Neural cell (in vitro differentiated cells): ENCODE measurements around the gene RAET1G.

Source experiments
- EZH2 ChIP-seq: fragments of 200-600, 300-800 bp; shearing (Covaris generic), sonication (generic); IDR thresholded peaks from 2 replicates; pipeline ENCODE4 v1.6.1; 2014; ENCODE audit warnings: antibody characterized with exemption, low read length, borderline replicate concordance, mild to moderate bottlenecking; ENCODE audit not compliant: insufficient read depth, poor library complexity, severe bottlenecking
- POLR2AphosphoS5 ChIP-seq: IDR thresholded peaks from 2 replicates; pipeline ENCODE4 v1.6.1; 2012
- RAD21 ChIP-seq: fragments of 450-650 bp; conservative IDR thresholded peaks from 2 replicates; pipeline ENCODE4 v1.6.1; 2014; ENCODE audit warnings: antibody characterized with exemption, mild to moderate bottlenecking, moderate library complexity
- REST ChIP-seq: IDR thresholded peaks from 2 replicates; pipeline ENCODE4 v1.6.1; 2012; ENCODE audit warnings: borderline replicate concordance
- SMC3 ChIP-seq: fragments of 450-650 bp; conservative IDR thresholded peaks from 2 replicates; pipeline ENCODE4 v1.6.1; 2014; ENCODE audit warnings: antibody characterized with exemption, mild to moderate bottlenecking, moderate library complexity; ENCODE audit not compliant: poor library complexity
- TAF1 ChIP-seq: IDR thresholded peaks from 2 replicates; pipeline ENCODE4 v1.6.1; 2012; ENCODE audit warnings: low read depth
- TF ChIP-seq, protein P1 (sequence below): fragments of 450-650 bp; IDR thresholded peaks from 2 replicates; pipeline ENCODE4 v1.5.1; 2014; ENCODE audit warnings: antibody characterized with exemption, mild to moderate bottlenecking, moderate library complexity; ENCODE audit not compliant: poor library complexity, severe bottlenecking

- TF ChIP-seq RAD21 (peak; percentile 45), EZH2 (no peak), TAF1 (no peak), POLR2AphosphoS5 (no peak), REST (no peak), SMC3 (peak; percentile 54)
- TF ChIP-seq, protein P1, sequence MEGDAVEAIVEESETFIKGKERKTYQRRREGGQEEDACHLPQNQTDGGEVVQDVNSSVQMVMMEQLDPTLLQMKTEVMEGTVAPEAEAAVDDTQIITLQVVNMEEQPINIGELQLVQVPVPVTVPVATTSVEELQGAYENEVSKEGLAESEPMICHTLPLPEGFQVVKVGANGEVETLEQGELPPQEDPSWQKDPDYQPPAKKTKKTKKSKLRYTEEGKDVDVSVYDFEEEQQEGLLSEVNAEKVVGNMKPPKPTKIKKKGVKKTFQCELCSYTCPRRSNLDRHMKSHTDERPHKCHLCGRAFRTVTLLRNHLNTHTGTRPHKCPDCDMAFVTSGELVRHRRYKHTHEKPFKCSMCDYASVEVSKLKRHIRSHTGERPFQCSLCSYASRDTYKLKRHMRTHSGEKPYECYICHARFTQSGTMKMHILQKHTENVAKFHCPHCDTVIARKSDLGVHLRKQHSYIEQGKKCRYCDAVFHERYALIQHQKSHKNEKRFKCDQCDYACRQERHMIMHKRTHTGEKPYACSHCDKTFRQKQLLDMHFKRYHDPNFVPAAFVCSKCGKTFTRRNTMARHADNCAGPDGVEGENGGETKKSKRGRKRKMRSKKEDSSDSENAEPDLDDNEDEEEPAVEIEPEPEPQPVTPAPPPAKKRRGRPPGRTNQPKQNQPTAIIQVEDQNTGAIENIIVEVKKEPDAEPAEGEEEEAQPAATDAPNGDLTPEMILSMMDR, result peak; percentile 60
Observed at GRCh38 chr6:149925974-149926777, 3.3 kb upstream of the RAET1G start.
